Stimulated activated naive CD8-positive, alpha-beta T cell treated with anti-CD3 and anti-CD28 coated beads, Interleukin-15, Interleukin-2, amounts not matched to agents 100 ng/mL and 50 ng/mL, for 24 hours (primary cell): Measurements from ENCODE around the gene TRAPPC8.
"Not testable (repeated sequence)": the region's sequence is repeated elsewhere in the genome, so short reads cannot be mapped to it uniquely, and the experiment has no call there.

Experiments used
- H3K27ac Mint-ChIP-seq: one replicate; pipeline ENCODE4 v1.8.0; 2021; ENCODE audit warnings: mild to moderate bottlenecking, mixed read lengths
- H3K27me3 Mint-ChIP-seq: one replicate; pipeline ENCODE4 v1.8.0; 2021; ENCODE audit warnings: mixed read lengths
- H3K36me3 Mint-ChIP-seq: one replicate; pipeline ENCODE4 v1.8.0; 2021; ENCODE audit warnings: low read depth, mixed read lengths
- H3K4me1 Mint-ChIP-seq: one replicate; pipeline ENCODE4 v1.8.0; 2021; ENCODE audit warnings: low read depth, mixed read lengths
- H3K4me3 Mint-ChIP-seq: one replicate; pipeline ENCODE4 v1.8.0; 2021; ENCODE audit warnings: mild to moderate bottlenecking, mixed read lengths
- H3K9me3 Mint-ChIP-seq: one replicate; pipeline ENCODE4 v1.8.0; 2021; ENCODE audit warnings: mixed read lengths

The TRAPPC8 gene

GRCh38 chr18:31837879-31838278, 105.0 kb downstream of the TRAPPC8 start:
- Mint-ChIP-seq H3K36me3 (peaks cover 53% of the 10 kb centered on the region), H3K27me3 (no peaks in the 10 kb centered on the region), H3K9me3 (no peaks in the 10 kb centered on the region), H3K4me1 (no peaks in the 10 kb centered on the region), H3K27ac (no peak overlapping the region), H3K4me3 (no peak overlapping the region)

- Mint-ChIP-seq H3K27ac (peak overlapping the region; percentile 4), H3K4me1 (no peaks in the 10 kb centered on the region)
Observed at GRCh38 chr18:31835528-31836133, 107.3 kb downstream of the TRAPPC8 start.

GRCh38 chr18:31831903-31832302, 111.0 kb downstream of the TRAPPC8 start:
- H3K27me3 Mint-ChIP-seq = no peaks in the 10 kb centered on the region
- peaks cover 9% of the 10 kb centered on the region for H3K9me3 Mint-ChIP-seq
- H3K4me3 Mint-ChIP-seq = no peak overlapping the region
- H3K27ac Mint-ChIP-seq = no peak overlapping the region
- H3K36me3 Mint-ChIP-seq = peaks cover 65% of the 10 kb centered on the region
- no peaks in the 10 kb centered on the region for H3K4me1 Mint-ChIP-seq

More at GRCh38 chr18:31835528-31836133, 107.3 kb downstream of the TRAPPC8 start:
- Mint-ChIP-seq H3K36me3 (peaks cover 55% of the 10 kb centered on the region), H3K9me3 (no peaks in the 10 kb centered on the region), H3K27me3 (no peaks in the 10 kb centered on the region), H3K4me3 (no peak overlapping the region)

- Mint-ChIP-seq H3K36me3 (peaks cover 57% of the 10 kb centered on the region), H3K4me1 (no peaks in the 10 kb centered on the region), H3K4me3 (no peak overlapping the region), H3K27ac (no peak overlapping the region), H3K27me3 (no peaks in the 10 kb centered on the region), H3K9me3 (peaks cover 9% of the 10 kb centered on the region)
Observed at GRCh38 chr18:31830686-31831085, 112.2 kb downstream of the TRAPPC8 start.

DNA sequence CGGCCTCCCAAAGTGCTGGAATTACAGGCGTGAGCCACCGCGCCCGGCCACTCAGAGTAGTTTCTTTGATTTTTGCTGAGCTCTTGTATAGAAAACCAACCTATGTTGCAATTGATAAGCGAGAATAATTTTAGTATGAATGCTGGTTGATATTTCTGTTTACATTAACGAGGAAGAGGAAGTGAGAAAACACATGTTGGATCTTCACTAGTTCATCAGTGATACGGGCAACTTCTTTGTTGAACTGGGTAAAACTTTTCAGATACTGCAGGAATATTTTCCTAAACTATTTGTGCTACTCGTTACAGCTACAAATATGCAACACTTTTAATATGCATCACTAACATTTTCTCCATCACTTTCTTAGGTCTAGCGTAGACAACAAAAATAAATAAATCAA, 114.3 kb downstream of the TRAPPC8 start:
- Mint-ChIP-seq H3K36me3 (peaks cover 45% of the 10 kb centered on the region), H3K27ac (no peak overlapping the region), H3K4me1 (no peaks in the 10 kb centered on the region), H3K9me3 (peaks cover 9% of the 10 kb centered on the region), H3K4me3 (no peak overlapping the region), H3K27me3 (no peaks in the 10 kb centered on the region)

DNA sequence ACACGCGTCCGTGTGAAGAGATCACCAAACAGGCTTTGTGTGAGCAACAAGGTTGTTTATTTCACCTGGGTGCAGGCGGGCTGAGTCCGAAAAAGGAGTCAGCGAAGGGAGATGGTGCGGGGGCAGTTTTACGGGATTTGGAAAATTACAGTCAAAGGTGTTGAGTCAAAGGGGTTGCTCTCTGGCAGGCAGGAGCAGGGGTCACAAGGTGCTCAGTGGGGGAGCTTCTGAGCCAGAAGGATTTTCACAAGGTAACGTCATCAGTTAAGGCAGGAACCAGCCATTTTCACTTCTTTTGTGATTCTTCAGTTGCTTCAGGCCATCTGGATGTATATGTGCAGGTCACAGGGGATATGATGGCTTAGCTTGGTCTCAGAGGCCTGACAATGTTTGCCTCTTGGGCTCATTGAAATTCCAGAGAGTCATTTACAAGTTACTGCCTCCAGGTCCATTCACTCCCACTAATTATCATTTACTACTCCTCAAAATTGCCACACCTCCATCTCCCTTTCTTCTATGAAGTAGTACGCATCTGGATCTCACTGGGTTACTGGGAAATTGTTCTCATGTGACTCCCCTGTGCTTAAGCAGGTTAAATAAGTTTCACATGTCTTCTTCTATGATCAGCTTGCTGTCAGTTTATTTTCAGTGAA, 116.1 kb downstream of the TRAPPC8 start:
- H3K27me3 Mint-ChIP-seq, H3K4me1 Mint-ChIP-seq, H3K27ac Mint-ChIP-seq, H3K4me3 Mint-ChIP-seq, H3K9me3 Mint-ChIP-seq: not testable (repeated sequence)
- H3K36me3 Mint-ChIP-seq = peaks cover 34% of the 10 kb centered on the region

DNA sequence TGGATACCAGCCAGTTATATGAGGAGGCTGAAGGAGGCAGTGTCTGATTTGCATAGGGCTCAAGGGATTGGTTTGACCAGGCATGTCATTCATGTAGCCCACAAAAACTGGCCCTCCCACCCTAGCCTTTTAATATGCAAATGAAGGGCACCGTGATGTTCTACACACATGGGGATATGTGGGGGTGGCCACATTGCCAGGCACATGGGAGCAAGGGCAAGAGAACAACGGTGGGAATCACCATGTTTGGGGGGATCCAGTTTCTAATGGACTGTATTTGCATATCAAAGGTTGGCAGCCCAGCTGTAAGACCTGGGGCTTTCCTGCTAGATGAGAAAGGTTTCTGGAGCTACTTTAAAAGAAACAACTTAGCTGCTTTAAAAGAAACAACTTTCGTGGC, 117.2 kb downstream of the TRAPPC8 start:
- Mint-ChIP-seq H3K4me1 (no peaks in the 10 kb centered on the region), H3K27ac (no peak overlapping the region), H3K9me3 (peaks cover 9% of the 10 kb centered on the region), H3K4me3 (no peak overlapping the region), H3K27me3 (no peaks in the 10 kb centered on the region), H3K36me3 (peaks cover 31% of the 10 kb centered on the region)

DNA sequence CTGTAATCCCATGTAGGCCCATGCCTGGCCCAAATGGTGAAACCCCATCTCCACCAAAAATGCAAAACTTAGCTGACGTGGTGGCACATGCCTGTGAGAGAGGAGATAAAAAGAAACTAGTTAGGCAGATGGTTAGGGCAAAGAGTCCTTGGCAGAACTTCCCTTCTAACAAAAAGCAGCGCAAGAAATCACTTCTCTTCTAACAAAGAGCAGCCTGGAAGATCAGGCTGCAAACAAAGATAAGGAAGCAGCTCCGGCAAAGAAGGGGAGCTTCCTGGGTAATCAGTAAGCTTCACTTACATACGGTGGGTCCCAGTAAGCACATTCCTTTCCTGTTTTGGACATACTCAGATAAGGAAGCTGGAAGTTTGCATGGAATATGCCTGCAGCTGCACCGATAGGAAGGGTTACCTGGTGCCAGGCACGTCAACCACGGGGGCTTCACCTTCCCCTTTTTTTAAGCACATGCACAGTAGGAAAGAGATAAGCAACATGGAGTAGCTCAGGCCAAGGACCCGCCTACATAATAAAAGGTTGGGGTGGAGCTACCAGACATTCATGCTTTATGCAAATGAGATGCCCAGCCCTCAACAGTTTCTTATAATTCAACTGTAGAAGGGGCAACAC, 121.3 kb downstream of the TRAPPC8 start:
- Mint-ChIP-seq H3K27me3 (no peaks in the 10 kb centered on the region), H3K4me3 (no peak overlapping the region), H3K36me3 (no peaks in the 10 kb centered on the region), H3K27ac (no peak overlapping the region), H3K4me1 (no peaks in the 10 kb centered on the region), H3K9me3 (no peaks in the 10 kb centered on the region)

DNA sequence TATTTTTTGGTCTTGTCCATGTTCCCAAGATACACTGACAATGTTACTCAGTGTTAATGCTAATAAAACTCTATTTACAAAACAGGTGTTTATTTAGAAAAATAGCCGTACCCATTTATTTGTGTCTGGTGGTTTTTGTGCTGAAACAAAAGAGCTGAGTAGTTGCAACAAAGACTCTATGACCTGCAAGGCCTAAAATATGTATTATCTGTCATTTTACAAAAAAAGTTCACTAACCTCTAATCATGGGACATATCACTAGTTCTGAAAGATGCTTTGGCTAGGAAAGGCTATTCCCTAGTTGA, 123.1 kb downstream of the TRAPPC8 start:
- Mint-ChIP-seq H3K4me1 (no peaks in the 10 kb centered on the region), H3K27me3 (no peaks in the 10 kb centered on the region), H3K27ac (no peak overlapping the region), H3K4me3 (no peak overlapping the region), H3K9me3 (no peaks in the 10 kb centered on the region), H3K36me3 (no peaks in the 10 kb centered on the region)

GRCh38 chr18:31819106-31819924, 123.6 kb downstream of the TRAPPC8 start:
- no peak overlapping the region for H3K4me3 Mint-ChIP-seq

GRCh38 chr18:31814132-31814531, 128.8 kb downstream of the TRAPPC8 start:
- Mint-ChIP-seq H3K36me3 (no peaks in the 10 kb centered on the region), H3K27me3 (peaks cover 2% of the 10 kb centered on the region), H3K9me3 (no peaks in the 10 kb centered on the region), H3K4me1 (no peaks in the 10 kb centered on the region), H3K4me3 (no peak overlapping the region), H3K27ac (no peak overlapping the region)

More at GRCh38 chr18:31819106-31819924, 123.6 kb downstream of the TRAPPC8 start:
- Mint-ChIP-seq H3K36me3 (no peaks in the 10 kb centered on the region), H3K27me3 (no peaks in the 10 kb centered on the region), H3K9me3 (no peaks in the 10 kb centered on the region), H3K27ac (no peak overlapping the region), H3K4me1 (no peaks in the 10 kb centered on the region)

DNA sequence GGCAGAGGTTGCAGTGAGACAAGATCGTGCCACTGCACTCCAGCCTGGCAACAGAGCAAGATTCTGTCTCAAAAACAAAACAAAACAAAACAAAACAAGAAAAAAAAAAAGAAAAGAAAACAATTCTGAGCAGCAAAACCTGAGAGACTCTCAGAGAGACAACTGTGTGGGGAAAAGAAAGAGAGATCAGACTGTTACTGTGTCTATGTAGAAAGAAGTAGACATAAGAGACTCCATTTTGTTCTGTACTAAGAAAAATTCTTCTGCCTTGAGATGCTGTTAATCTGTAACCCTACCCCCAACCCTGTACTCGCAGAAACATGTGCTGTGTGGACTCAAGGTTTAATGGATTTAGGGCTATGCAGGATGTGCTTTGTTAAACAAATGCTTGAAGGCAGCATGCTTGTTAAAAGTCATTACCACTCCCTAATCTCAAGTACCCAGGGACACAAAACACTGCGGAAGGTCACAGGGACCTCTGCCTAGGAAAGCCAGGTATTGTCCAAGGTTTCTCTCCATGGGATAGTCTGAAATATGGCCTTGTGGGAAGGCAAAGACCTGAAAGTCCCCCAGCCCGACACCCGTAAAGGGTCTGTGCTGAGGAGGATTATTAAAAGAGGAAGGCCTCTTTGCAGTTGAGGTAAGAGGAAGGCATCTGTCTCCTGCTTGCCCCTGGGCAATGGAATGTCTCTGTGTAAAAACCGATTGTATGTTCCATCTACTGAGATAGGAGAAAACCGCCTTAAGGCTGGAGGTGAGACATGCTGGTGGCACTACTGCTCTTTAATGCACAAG, 132.4 kb downstream of the TRAPPC8 start:
- H3K9me3 Mint-ChIP-seq, H3K36me3 Mint-ChIP-seq, H3K27me3 Mint-ChIP-seq, H3K4me1 Mint-ChIP-seq, H3K4me3 Mint-ChIP-seq, H3K27ac Mint-ChIP-seq: not testable (repeated sequence)

DNA sequence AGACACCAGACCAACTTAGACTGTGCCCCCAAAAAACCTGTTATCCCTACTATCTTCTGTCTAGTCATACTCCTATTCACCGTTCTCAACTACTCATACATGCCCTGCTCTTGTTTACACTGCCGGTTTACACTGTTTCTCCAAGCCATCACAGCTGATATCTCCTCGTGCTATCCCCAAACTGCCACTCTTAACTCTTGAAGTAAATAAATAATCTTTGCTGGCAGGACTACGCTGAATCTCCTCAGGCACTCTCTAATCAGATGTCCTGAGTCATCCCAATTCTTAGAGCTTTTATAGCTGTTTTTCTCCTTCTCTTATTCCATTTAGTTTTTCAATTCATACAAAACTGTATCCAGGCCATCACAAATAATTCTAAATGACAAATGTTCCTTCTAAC, 133.9 kb downstream of the TRAPPC8 start:
- not testable (repeated sequence) for H3K4me1 Mint-ChIP-seq, H3K4me3 Mint-ChIP-seq, H3K27me3 Mint-ChIP-seq, H3K36me3 Mint-ChIP-seq, H3K9me3 Mint-ChIP-seq, H3K27ac Mint-ChIP-seq

- Mint-ChIP-seq H3K4me1 (no peaks in the 10 kb centered on the region), H3K27ac (no peak overlapping the region), H3K4me3 (no peak overlapping the region), H3K27me3 (no peaks in the 10 kb centered on the region), H3K9me3 (no peaks in the 10 kb centered on the region), H3K36me3 (no peaks in the 10 kb centered on the region)
Observed at GRCh38 chr18:31801078-31801477, 141.8 kb downstream of the TRAPPC8 start.

- H3K4me1 Mint-ChIP-seq, H3K27me3 Mint-ChIP-seq, H3K4me3 Mint-ChIP-seq, H3K27ac Mint-ChIP-seq, H3K36me3 Mint-ChIP-seq, H3K9me3 Mint-ChIP-seq: not testable (repeated sequence)
Observed at GRCh38 chr18:31799257-31799656, 143.7 kb downstream of the TRAPPC8 start.
